HG03439 (cell line): Measurements from ENCODE around the gene MAP3K12.
A peak's percentile ranks its signal among the peaks of the same experiment; 100 is the strongest.

Source experiments
- ATAC-seq: cut with Tn5 transposase; IDR thresholded peaks from one replicate; pipeline ENCODE4 v1.9.1; 2021; ENCODE audit warnings: mild to moderate bottlenecking, moderate library complexity; ENCODE audit not compliant: unreplicated experiment

Gene MAP3K12

DNA sequence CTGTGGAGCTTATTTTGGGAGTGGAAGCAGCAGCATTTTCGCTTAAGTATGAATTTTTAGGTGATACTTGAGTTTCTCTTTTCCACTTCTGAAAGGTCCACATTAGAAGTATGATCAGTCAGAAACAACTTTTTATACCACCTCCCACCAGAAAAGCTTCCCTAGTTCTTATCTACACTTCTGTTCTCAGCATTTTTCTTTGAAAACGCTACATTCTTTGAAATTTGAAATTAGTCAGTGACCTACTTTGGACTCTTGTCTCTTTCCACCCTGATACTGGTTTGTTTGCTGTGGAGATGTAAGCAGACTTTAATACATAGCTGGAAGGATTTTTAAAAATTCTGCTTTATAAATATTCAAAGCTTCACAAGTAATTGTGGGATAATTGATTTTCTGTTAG is 25.2 kb downstream of the MAP3K12 start:
- no peak for ATAC-seq

DNA sequence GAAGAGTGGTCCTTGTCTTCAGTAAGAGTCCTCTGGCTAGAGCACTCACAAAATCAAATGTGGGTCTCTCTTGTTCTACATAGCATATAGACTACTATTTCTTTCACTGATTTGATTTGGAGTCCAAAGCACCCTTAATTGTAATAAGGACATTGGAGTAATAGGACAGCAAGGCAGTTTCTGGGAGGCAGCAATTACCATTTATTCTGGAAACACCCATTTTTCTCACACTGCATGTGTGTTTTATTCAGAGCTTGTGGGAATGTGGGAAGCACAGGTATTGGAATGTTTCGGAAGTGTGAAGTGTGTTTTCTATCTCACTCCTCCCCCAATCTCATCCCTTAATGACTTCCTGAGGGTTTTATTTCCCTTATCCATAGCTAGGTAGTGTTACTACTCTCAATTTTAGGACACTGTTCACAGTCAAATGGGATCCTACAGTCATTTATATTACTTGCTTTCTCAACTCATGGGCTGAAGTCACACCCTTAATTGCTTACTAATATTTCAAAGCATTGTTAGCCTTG is 27.1 kb downstream of the MAP3K12 start:
- no peak for ATAC-seq

DNA sequence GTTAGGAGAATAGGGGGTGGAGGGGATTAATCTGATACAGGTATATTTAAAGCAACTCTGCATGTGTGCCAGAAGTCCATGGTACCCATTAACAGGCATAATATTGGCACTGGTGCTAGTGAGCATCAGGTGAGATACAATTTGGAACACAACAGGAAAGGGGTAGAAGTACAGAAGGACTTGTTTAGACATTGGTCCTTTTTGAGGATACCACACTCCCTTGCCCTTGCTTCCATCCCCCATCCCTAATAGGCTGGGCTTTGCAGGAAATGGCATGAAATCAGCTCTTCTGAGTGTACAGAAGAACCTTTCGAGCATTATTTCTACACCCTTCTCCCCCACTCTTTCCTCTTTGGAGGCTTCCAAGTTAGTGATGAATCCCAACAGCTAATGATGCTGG is 31.0 kb downstream of the MAP3K12 start:
- ATAC-seq, result no peak

DNA sequence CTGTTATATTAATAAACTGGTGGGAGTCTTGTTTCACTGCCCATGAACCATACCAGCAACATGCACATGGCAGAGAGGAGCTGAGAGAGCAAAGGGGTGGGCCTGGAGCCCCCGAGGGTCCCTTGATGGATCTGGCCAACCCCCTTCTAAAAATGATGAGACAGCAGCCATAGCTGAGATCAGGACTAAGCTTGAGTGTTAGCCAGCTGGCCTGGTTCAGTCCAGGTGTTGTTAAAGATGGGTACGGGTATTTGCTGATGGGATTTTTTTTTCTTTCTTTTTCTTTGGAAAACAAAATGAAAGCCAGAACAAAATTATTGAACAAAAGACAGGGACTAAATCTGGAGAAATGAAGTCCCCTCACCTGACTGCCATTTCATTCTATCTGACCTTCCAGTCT is 31.4 kb downstream of the MAP3K12 start:
- ATAC-seq, result no peak

DNA sequence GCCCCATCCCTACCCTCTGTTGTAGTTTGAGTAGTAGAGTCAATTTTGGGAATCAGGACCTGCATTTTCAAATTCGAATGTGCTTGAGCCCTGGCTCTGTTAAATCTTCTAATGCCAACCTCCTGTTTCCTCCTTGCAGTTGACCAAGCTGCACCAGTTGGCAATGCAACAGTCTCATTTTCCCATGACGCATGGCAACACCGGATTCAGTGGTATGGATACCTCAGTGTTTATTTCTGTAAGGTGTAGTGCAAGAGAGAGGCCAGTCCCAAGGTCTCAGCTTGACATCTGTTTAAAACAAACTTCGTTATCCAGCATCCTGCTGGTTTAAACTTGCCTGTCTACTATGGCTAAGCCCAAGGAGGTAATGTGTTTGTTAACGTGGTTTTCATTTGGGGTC is 32.2 kb downstream of the MAP3K12 start:
- ATAC-seq, result no peak

DNA sequence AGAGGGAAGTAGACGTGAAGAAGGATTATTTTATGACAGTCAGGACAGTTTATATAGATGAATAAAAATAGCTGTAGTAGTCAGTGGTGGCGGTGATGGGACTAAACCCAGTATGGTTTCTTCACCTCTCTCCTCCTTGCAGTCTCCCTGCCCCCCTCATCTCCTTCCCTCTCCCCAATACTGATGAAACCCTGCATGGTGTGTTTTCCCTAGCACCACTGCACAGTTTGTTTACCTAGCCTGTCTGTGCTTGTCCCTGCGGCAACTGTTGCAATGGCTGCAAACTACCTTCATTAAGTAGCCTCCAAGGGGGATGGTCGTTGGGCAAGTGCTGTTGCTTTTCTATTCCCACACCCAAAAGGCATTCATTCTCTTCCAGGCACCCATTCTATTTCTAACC is 32.6 kb downstream of the MAP3K12 start:
- no peak for ATAC-seq

DNA sequence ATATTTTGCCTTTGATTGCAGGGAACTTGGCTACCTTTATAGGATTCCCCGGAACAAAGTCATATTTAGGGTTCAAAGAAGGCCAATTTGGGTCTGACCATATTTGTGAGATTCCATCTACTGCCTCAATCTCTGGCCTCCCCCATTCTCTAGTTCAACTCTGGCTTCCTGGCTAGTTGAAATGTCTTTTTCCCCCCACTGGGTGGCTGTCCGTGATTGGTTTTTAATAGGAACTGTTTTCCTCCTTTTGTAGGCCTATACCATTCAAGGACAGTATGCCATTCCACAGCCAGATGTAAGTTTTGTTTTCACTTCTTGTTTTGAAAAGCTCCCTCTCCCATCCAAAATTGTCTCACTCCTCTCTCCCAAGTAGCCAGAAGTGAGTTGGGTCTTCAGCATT is 33.6 kb downstream of the MAP3K12 start:
- no peak for ATAC-seq

DNA sequence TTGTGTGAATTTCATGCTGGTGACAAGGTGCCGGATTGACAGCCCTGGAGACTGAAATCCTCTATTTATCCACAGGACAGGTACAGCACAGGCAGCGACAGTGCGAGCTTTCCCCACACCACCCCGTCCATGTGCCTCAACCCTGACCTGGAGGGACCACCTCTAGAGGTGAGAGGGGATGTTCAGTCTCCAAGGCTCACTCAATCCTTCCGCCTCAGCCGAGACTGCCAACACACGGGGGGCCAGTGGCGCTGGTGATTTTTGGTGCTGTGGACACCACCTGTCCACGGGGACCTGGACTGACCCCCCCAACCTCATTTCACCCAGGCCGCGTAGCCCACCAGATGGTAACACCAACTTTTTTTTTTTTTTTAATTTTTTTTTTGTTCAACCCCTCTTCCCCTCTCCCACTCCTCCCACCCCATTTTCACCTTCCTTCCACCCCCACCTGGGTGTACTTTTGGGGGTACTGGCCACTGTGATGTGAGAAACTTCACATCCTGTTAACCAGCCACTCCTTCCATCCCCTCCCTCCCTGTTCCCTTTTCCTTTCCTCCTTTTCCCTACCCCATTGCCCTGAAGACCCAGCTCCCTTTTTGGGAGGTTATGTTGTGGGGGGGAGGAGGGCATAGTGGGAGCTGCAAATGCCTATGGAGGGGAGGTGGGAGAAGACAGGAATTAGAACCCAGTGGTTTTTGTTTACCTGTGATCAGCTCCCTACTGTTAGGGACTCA is 34.4 kb downstream of the MAP3K12 start:
- no peak for ATAC-seq

DNA sequence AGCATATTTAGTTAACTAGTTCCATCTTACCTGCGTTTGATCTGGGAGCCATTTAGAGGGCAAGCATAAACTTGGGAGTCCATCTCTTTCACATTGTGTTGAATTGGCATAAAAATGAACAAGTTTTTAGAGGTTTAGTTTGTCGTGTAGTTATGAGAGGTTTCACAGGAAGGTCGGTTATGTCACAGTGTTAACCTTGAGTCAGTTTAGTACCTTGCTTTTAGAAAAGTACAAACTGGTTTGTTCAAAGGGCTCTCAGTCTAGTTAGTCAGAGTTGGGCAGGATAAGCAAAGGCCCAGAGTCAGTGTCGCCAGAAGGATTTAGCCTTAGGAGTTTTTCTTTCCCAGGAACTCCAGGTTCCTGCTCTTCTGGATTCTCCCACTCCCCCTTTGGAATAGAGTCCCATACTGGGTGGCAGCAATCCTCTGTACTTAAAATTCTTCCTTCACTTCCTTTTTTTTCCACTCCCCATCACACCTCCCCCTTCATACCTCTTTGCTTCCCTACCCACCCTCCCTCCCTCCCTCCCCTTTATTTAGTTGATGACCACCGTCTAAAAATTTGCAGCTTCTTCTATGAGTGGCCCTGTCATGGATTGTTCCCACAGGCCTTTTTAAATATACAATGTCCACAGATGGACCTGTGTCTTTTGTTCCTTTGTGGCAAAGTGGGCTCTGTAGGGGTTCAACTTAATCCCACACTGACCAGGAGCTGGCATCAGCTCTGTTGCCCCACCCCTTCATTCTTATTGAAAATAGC is 35.3 kb downstream of the MAP3K12 start:
- no peak for ATAC-seq

DNA sequence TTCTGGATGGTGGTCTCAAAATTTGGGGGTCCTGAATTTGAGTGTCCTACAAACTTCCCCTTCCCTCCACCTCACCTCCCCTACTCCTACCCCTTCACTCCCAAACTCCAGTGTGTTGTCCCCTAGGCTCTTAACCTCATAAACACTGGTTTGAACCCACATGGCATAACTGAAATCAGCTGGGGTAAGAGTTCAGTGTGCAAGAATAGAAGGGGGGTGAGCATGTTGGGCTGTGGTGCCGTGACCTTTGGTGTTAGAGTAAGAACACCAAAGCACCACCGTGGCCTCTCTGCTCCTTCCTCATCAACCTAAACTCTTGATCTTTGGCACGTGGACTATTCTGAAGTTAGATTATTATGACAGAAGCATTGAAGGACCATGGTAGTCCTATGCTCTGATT is 36.3 kb downstream of the MAP3K12 start:
- no peak for ATAC-seq

DNA sequence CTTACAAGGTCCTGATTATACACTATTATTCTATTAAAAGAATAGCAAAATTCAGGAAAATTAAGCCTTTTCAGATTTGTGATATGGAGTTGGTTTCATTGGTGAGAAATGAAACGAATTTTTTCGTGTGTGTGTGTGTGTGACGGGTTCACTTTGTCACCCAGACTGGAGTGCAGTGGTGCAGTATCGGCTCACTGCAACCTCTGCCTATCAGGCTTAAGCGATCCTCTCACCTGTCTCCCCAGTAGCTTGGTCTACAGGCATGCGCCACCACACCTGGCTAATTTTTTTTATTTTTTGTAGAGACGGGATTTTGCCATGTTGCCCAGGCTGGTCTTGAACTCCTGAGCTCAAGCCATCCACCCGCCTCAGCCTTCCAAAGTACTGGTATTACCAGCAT is 37.7 kb downstream of the MAP3K12 start:
- ATAC-seq, result no peak

DNA sequence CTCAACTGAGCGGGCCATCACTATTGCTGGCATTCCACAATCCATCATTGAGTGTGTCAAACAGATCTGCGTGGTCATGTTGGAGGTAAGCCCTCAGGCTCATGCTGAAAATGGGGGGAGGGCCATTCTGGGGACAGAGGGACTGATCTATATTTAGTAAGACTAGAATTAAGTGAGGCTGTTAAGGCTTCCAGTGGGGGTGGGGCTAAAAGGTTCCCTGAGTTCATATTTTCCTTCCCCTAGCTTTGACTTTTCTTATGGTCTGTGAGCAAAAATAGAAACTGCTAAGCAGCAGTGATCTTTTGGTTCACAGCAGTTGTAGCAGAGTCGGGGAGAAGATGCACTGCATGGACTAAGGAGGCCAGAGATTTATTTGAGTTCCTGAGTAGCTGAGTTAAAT is 38.2 kb downstream of the MAP3K12 start:
- ATAC-seq, result no peak

DNA sequence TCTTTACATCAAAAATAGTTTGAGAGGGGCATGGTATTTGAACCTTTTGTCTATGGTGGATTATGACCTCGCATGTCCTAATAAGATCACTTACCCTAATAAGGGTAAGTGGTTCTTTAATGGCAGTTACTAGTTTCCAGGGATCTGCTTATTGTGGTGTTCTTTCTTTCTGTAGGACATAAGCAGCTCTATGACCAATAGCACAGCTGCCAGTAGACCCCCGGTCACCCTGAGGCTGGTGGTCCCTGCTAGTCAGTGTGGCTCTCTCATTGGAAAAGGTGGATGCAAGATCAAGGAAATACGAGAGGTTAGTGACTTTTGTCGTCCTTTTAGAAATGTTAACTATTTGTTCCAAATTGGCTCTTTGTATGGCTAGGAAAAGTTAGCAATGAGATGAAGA is 40.2 kb downstream of the MAP3K12 start:
- ATAC-seq, result no peak

DNA sequence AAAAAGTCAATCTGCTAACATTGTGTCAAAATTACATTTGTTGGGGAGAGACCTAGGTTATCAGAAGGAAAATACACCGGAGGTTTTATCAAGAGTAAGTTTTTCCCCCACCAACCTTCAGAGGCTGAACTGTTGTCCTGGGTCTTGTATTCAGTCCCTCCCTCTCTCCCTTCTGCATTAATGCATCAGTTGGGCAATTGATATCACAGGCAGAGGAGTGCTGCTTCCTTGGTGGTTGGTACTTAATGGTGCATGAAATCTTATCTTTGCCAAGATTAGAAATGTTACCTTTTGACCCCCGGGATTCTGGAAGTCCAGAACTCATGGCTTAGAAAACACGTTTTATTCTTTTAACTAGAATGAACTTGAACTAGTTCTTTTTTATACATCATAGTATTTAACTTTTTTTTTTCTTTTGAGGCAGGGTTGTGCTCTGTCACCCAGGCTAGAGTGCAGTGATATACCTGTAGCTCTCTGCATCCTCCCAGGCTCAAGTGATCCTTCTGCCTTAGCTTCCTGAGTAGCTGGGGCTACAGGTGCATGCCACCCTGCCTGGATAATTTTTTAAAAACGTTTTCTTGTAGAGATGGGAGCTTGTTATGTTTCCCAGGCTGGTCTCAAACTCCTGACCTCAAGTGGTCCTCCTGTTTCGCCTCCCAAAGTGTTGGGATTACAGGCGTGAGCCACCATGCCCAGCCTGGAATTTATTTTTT is 42.4 kb downstream of the MAP3K12 start:
- no peak for ATAC-seq

DNA sequence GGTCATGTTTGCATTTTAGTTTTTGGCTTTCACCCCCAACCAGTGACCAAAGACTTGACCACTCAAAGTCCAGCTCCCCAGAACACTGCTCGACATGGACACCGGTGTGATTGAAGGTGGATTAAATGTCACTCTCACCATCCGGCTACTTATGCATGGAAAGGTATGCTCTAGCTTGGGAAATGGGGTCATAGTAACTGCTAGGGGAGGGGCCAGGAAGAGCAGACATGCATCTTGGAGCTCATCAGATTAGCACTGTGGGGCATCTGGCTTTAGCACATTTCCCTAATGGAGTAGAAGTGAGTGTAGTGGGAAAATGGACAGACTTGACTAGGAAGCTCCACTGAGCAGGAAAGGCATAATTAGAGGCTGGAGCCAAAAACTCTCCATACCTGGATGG is 44.6 kb downstream of the MAP3K12 start:
- no peak for ATAC-seq

DNA sequence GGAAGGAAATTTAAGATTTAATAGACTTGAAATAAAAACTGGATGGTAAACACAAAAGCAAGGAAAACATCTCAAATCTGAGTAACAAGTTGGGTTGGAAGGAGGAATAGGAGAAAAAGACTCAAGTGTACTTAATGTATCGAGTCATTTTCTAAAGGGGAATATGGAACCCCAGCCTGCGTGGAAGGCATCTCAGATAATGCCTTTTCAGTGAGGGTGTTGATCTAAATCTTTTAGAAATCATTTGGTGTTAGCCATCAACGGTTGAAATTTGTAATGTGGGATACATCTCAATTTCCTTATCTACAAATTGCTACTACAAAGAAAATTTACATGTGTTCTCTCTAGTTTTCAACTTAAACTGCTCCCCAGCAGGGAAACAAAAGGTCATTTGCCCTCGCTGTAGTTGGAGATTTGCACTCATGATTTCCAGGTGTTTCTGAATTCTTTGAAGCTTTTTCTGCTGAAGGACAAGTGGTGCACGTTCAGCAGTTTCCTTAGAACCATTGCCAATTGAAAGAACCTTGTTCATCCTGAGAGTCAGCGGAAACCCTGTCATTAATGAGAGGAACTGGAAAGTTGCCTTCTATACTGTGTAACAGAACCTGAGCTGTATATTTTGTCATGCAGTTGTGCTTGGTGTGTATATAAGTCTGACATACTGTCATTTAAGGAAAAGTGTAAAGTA is 45.2 kb downstream of the MAP3K12 start:
- no peak for ATAC-seq

DNA sequence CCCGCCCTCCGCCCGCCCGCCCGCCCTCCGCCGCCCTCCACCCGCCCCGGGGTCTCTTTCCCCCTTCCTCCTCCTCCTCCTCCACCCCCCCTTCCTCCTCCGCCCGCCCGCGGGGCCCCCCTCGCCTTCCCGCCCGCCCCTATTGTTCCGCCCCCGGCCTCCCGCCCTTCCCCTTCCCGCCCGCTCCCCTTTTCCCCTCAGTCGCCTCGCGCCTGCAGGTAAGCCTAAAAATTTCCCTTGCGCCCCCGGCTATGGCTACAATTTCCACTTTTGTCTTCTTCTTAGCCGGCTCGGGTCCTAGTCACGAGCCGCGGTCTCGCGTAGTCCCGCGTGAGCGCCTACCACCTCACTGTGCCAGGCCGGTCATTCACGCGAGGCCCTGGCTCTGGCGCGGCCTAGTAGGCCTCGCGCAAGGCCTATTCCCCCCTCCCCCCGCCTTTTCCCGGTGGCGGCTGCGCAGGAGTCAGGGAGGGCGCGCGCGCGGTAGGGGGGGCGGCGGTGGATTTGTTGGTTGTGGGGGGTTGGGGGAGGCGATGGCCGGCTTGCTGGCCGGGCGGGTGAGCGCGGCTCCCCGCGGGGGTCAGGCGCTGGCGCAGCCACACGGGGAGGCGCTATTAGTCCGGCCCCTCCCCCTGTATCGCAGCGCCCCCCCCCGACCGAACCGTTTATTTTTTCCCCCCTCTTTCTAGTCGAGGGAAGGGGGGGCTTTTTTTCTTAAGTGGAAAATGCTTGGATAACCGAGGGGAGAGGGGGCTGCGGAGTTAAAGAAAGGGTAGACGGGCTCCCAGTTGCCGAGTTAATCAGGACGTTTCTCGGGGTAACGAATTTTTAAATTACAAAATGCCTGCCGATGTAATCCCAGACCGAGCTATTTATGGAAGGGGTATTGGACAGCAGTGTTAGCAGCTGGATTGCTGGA is 46.8 kb downstream of the MAP3K12 start:
- ATAC-seq, result peak; percentile 29

DNA sequence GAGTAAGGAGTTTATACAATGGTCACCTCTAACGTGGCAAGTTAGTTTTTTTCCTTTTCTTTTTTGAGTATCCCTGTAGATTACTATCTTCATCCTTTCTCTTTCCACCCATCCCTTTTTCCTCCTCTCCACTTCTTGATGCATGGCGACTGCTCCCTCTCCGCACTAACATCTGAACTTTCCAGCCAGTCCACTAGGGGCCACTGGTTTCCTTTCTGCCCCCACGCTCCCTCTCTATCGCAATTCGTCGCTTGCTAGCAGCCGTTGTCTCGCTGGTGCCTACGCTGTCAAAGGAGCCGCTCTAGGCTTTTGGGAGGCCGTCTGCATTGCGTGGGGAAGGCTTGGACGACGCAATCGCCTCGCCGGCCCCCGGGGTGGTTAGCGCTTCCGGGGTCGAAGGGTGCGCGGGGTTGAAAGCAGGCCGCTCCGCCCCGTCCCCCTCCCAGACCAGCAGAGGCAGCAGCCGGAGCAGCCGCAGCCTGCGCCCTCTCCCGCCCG is 47.5 kb downstream of the MAP3K12 start, which contains the start of gene PCBP2:
Gene PCBP2 (plus strand): TSS at position 442 of the 498 bp plus-strand sequence. CDS start 2,699 bp downstream, outside the sequence.
- ATAC-seq, result peak; percentile 94

DNA sequence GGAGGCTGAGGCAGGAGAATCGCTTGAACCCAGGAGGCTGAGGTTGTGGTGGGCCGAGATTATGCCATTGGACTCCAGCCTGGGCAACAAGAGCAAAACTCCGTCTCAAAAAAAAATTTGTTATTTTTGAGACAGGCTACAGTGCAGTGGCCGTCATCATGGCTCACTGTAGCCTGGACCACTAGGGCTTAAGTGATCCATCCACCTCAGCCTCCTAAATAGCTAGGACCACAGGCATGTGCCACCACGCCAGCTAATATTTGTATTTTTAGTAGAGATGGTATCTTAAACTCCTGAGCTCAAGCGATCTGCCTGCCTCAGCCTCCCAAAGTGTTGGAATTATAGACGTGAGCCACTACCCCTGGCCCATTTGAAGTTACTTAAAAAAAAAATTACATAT is 48.3 kb downstream of the MAP3K12 start:
- no peak for ATAC-seq
